ENCODE measurements around the gene LOC128125822.
"Not testable (repeated sequence)": the region's sequence is repeated elsewhere in the genome, so short reads cannot be mapped to it uniquely, and the experiment has no call there.

GRCh38 chr6:63522911-63523287 is 49.4 kb upstream of the LOC128125822 start:
- TF ChIP-seq CTCF (conservative IDR thresholded peaks at IDR 0.05; ENCODE audit: low read depth, low read length); EZH2 (IDR thresholded peaks at IDR 0.05; ENCODE audit: low read length, unreplicated experiment); EZH2phosphoT487 (IDR thresholded peaks at IDR 0.05; ENCODE audit: borderline replicate concordance, low read length): not testable (repeated sequence)

All from PC-3 (cell line).